Measurements from ENCODE around the gene ZNF783. TPM values are rescaled to one million over a fixed set of nuclear protein-coding genes. Genes with fewer than 3 reads are reported as not detected.
"Not testable (repeated sequence)": the region's sequence is repeated elsewhere in the genome, so short reads cannot be mapped to it uniquely, and the experiment has no call there.

Gene ZNF783
- polyA plus RNA-seq, 6 donors from 2014 or later: 1.3 to 9.2 (median 6.0) TPM

- H3K27me3 Mint-ChIP-seq: peaks cover 23 to 54% (median 43%) of the 10 kb centered on the region in 3 donors
- H3K4me3 Mint-ChIP-seq: no peak overlapping the region
- peaks cover 0 to 7% of the 10 kb centered on the region in 2 donors for H3K36me3 Mint-ChIP-seq
- H3K4me1 Mint-ChIP-seq: peaks cover 0 to 3% (median 0%) of the 10 kb centered on the region in 3 donors
- peak overlapping the region in 1 of 6 donors; percentile 49 for H3K27ac Mint-ChIP-seq
- no peak for DNase-seq
- no peak for ATAC-seq (ENCODE audit: low read depth in 2 of 2)
- H3K9me3 Mint-ChIP-seq: peaks cover 0 to 5% (median 2%) of the 10 kb centered on the region in 7 donors
Measured at GRCh38 chr7:149320313-149321124, 58.5 kb downstream of the ZNF783 start.

- H3K9me3 Mint-ChIP-seq; H3K27ac Mint-ChIP-seq; DNase-seq; ATAC-seq (ENCODE audit: low read depth in 2 of 2); H3K36me3 Mint-ChIP-seq; H3K4me1 Mint-ChIP-seq: not testable (repeated sequence)
- Mint-ChIP-seq H3K4me3 (peak overlapping the region in 6 of 8 donors; percentile 1 to 75 (median 33)), H3K27me3 (peaks cover 23 to 54% (median 43%) of the 10 kb centered on the region in 3 donors)
Measured at GRCh38 chr7:149321125-149321905, 59.3 kb downstream of the ZNF783 start.

- Mint-ChIP-seq H3K4me3 (peak overlapping the region in 6 of 8 donors; percentile 0 to 75 (median 33)), H3K4me1 (peaks cover 0 to 3% (median 0%) of the 10 kb centered on the region in 3 donors), H3K9me3 (peaks cover 0 to 5% (median 3%) of the 10 kb centered on the region in 7 donors), H3K36me3 (peaks cover 0 to 7% of the 10 kb centered on the region in 2 donors), H3K27me3 (peaks cover 16 to 48% (median 43%) of the 10 kb centered on the region in 3 donors), H3K27ac (peak overlapping the region in 1 of 6 donors; percentile 38)
- DNase-seq (no peak), ATAC-seq (ENCODE audit: low read depth in 2 of 2) (no peak)
Measured at GRCh38 chr7:149321978-149322541, 60.1 kb downstream of the ZNF783 start.

GRCh38 chr7:149322737-149323136 lies 60.7 kb downstream of the ZNF783 start:
- DNase-seq (no peak), ATAC-seq (ENCODE audit: low read depth in 2 of 2) (no peak)
- H3K9me3 Mint-ChIP-seq: peaks cover 0 to 5% (median 3%) of the 10 kb centered on the region in 7 donors
- no peak overlapping the region for H3K27ac Mint-ChIP-seq
- peaks cover 0 to 7% of the 10 kb centered on the region in 2 donors for H3K36me3 Mint-ChIP-seq
- H3K27me3 Mint-ChIP-seq: peaks cover 11 to 41% (median 39%) of the 10 kb centered on the region in 3 donors
- no peak overlapping the region for H3K4me3 Mint-ChIP-seq
- peaks cover 0 to 3% (median 0%) of the 10 kb centered on the region in 3 donors for H3K4me1 Mint-ChIP-seq

GRCh38 chr7:149325248-149325647 lies 63.3 kb downstream of the ZNF783 start:
- Mint-ChIP-seq H3K4me3 (no peak overlapping the region), H3K4me1 (peaks cover 0 to 3% (median 0%) of the 10 kb centered on the region in 3 donors), H3K27ac (no peak overlapping the region), H3K27me3 (peaks cover 18 to 33% (median 28%) of the 10 kb centered on the region in 3 donors), H3K36me3 (peaks cover 0 to 7% of the 10 kb centered on the region in 2 donors), H3K9me3 (peaks cover 0 to 5% (median 0%) of the 10 kb centered on the region in 7 donors)
- DNase-seq (no peak), ATAC-seq (ENCODE audit: low read depth in 2 of 2) (no peak)

- no peaks in the 10 kb centered on the region for H3K4me1 Mint-ChIP-seq
- H3K36me3 Mint-ChIP-seq: peaks cover 0 to 8% of the 10 kb centered on the region in 2 donors
- H3K27me3 Mint-ChIP-seq: peaks cover 20 to 25% (median 24%) of the 10 kb centered on the region in 3 donors
- H3K9me3 Mint-ChIP-seq: peaks cover 3 to 22% (median 10%) of the 10 kb centered on the region in 7 donors
- ATAC-seq (ENCODE audit: low read depth in 2 of 2): no peak
- H3K4me3 Mint-ChIP-seq: no peak overlapping the region
- DNase-seq: no peak
- H3K27ac Mint-ChIP-seq: no peak overlapping the region
Measured at GRCh38 chr7:149329265-149329664, 67.3 kb downstream of the ZNF783 start.

GRCh38 chr7:149329766-149330334 lies 67.9 kb downstream of the ZNF783 start:
- H3K4me3 Mint-ChIP-seq: no peak overlapping the region
- H3K36me3 Mint-ChIP-seq: peaks cover 0 to 8% of the 10 kb centered on the region in 2 donors
- DNase-seq: no peak

GRCh38 chr7:149330914-149331567 lies 69.0 kb downstream of the ZNF783 start:
- Mint-ChIP-seq H3K4me3 (no peak overlapping the region), H3K27me3 (peaks cover 20 to 31% (median 25%) of the 10 kb centered on the region in 3 donors), H3K27ac (peak overlapping the region in 1 of 6 donors; percentile 60), H3K36me3 (peaks cover 0 to 8% of the 10 kb centered on the region in 2 donors), H3K4me1 (no peaks in the 10 kb centered on the region), H3K9me3 (peaks cover 4 to 22% (median 10%) of the 10 kb centered on the region in 7 donors)
- ATAC-seq (ENCODE audit: low read depth in 2 of 2) (no peak), DNase-seq (no peak)

More at GRCh38 chr7:149329766-149330334, 67.9 kb downstream of the ZNF783 start:
- H3K27ac Mint-ChIP-seq: peak overlapping the region in 1 of 6 donors; percentile 49
- no peaks in the 10 kb centered on the region for H3K4me1 Mint-ChIP-seq
- peaks cover 3 to 22% (median 10%) of the 10 kb centered on the region in 7 donors for H3K9me3 Mint-ChIP-seq
- ATAC-seq (ENCODE audit: low read depth in 2 of 2): no peak
- peaks cover 20 to 30% (median 25%) of the 10 kb centered on the region in 3 donors for H3K27me3 Mint-ChIP-seq

GRCh38 chr7:149332602-149333320 lies 70.8 kb downstream of the ZNF783 start:
- DNase-seq; H3K4me1 Mint-ChIP-seq; ATAC-seq (ENCODE audit: low read depth in 2 of 2); H3K4me3 Mint-ChIP-seq; H3K27ac Mint-ChIP-seq; H3K36me3 Mint-ChIP-seq: not testable (repeated sequence)
- Mint-ChIP-seq H3K9me3 (peaks cover 4 to 27% (median 11%) of the 10 kb centered on the region in 7 donors), H3K27me3 (peaks cover 20 to 31% (median 25%) of the 10 kb centered on the region in 3 donors)

GRCh38 chr7:149333321-149333717 lies 71.3 kb downstream of the ZNF783 start:
- peak overlapping the region in 1 of 6 donors; percentile 35 for H3K27ac Mint-ChIP-seq
- DNase-seq (no peak), ATAC-seq (ENCODE audit: low read depth in 2 of 2) (no peak)
- peaks cover 20 to 31% (median 25%) of the 10 kb centered on the region in 3 donors for H3K27me3 Mint-ChIP-seq
- no peaks in the 10 kb centered on the region for H3K4me1 Mint-ChIP-seq
- H3K4me3 Mint-ChIP-seq: no peak overlapping the region
- peaks cover 0 to 8% of the 10 kb centered on the region in 2 donors for H3K36me3 Mint-ChIP-seq
- peaks cover 4 to 31% (median 16%) of the 10 kb centered on the region in 7 donors for H3K9me3 Mint-ChIP-seq

GRCh38 chr7:149334219-149334618 lies 72.2 kb downstream of the ZNF783 start:
- Mint-ChIP-seq H3K9me3 (peaks cover 7 to 31% (median 19%) of the 10 kb centered on the region in 7 donors), H3K4me3 (no peak overlapping the region), H3K36me3 (peaks cover 0 to 8% of the 10 kb centered on the region in 2 donors), H3K27ac (no peak overlapping the region), H3K27me3 (peaks cover 13 to 30% (median 21%) of the 10 kb centered on the region in 3 donors), H3K4me1 (no peaks in the 10 kb centered on the region)
- ATAC-seq (ENCODE audit: low read depth in 2 of 2) (no peak), DNase-seq (no peak)
